Tibial nerve (tissue), 4 donors: ENCODE data around the gene TRPC3. TPM values are rescaled to one million over a fixed set of nuclear protein-coding genes. Genes with fewer than 3 reads are reported as not detected.

Experiments used
- DNase-seq, 2 donors: peaks; one replicate each; pipeline ENCODE4 v3.0.0-alpha.2; 2019; ENCODE audit warnings: low spot score in 2 of 2
- H3K27ac ChIP-seq, 4 donors: fragments of 200-600 bp; sonication (generic) in 3 of 4; one replicate each; pipeline ENCODE4 v1.5.1; 2017 to 2019; ENCODE audit warnings: mild to moderate bottlenecking in 1 of 4
- H3K27me3 ChIP-seq, 2 donors: fragments of 200-600 bp; sonication (generic) in 1 of 2; one replicate each; pipeline versions ENCODE4 v1.5.1 to v1.6.0; 2017 to 2019
- H3K36me3 ChIP-seq, 3 donors: fragments of 200-600 bp; sonication (generic); one replicate each; pipeline ENCODE4 v1.5.1; 2018 to 2019
- H3K4me1 ChIP-seq, 4 donors: fragments of 200-600 bp; sonication (generic) in 3 of 4; one replicate each; pipeline ENCODE4 v1.5.1; 2017 to 2019
- H3K4me3 ChIP-seq, 4 donors: fragments of 200-600 bp; sonication (generic) in 3 of 4; one replicate each; pipeline ENCODE4 v1.5.1; 2017 to 2019; ENCODE audit warnings: mild to moderate bottlenecking in 1 of 4, moderate library complexity in 1 of 4
- H3K9me3 ChIP-seq, 4 donors: fragments of 200-600 bp; sonication (generic) in 3 of 4; one replicate each; pipeline ENCODE4 v1.5.1; 2017 to 2019
- CTCF ChIP-seq, 5 experiments: fragments of 200-600 bp in 3 of 5; fragments of 450-650 bp in 2 of 5; sonication (generic) in 3 of 5; IDR thresholded peaks; one replicate each; pipeline ENCODE4 v1.5.1; 2016 to 2019; ENCODE audit warnings: antibody characterized with exemption in 5 of 5, mild to moderate bottlenecking in 3 of 5, moderate library complexity in 2 of 5
- EP300 ChIP-seq, 2 donors: sonication (generic); formaldehyde crosslinking; IDR thresholded peaks; one replicate each; pipeline ENCODE4 v1.6.1; 2017; ENCODE audit warnings: antibody characterized with exemption in 2 of 2, mild to moderate bottlenecking in 1 of 2
- POLR2A ChIP-seq, 2 donors: fragments of 450-650 bp; IDR thresholded peaks; one replicate each; pipeline ENCODE4 v1.6.1; 2017; ENCODE audit warnings: antibody characterized with exemption in 2 of 2, mild to moderate bottlenecking in 2 of 2, moderate library complexity in 2 of 2
- WGBS, 2 donors: methylation state at CpG; one replicate each; pipeline ENCODE4 v1.1.5; 2018; 5-methylcytosine and 5-hydroxymethylcytosine counted together
- total RNA-seq, 4 donors: library from RNA; depleted of rRNA; stranded (reverse); fragments of >200 nt; gene quantifications; one replicate each; pipeline ENCODE4 v1.1.0, GENCODE V29; 2016

TRPC3 gene
- total RNA-seq, 4 donors from 2014 or later, result 0.21 to 4.5 (median 2.0) TPM; not detected in 1

- Histone ChIP-seq H3K27ac (no peak overlapping the region), H3K27me3 (no peaks in the 10 kb centered on the region), H3K4me3 (no peak overlapping the region), H3K4me1 (peaks cover 0 to 9% (median 0%) of the 10 kb centered on the region in 4 donors), H3K9me3 (no peaks in the 10 kb centered on the region), H3K36me3 (no peaks in the 10 kb centered on the region)
- no peak for DNase-seq
- WGBS, 2 donors, result 48 to 55% methylated on average over 9 of the region's 9 CpGs
- TF ChIP-seq EP300 (IDR thresholded peaks at IDR 0.05) (no peak), POLR2A (IDR thresholded peaks at IDR 0.05) (no peak), CTCF (IDR thresholded peaks at IDR 0.05) (no peak)
These were observed 25.7 kb upstream of the TRPC3 start for GRCh38 chr4:121977251-121978171.

- Histone ChIP-seq H3K27me3 (no peaks in the 10 kb centered on the region), H3K4me1 (peaks cover 0 to 9% (median 0%) of the 10 kb centered on the region in 4 donors), H3K36me3 (no peaks in the 10 kb centered on the region), H3K27ac (no peak overlapping the region), H3K9me3 (no peaks in the 10 kb centered on the region), H3K4me3 (no peak overlapping the region)
- DNase-seq, result no peak
- TF ChIP-seq EP300 (IDR thresholded peaks at IDR 0.05) (no peak), POLR2A (IDR thresholded peaks at IDR 0.05) (no peak), CTCF (IDR thresholded peaks at IDR 0.05) (no peak)
- 77 to 80% methylated on average over 2 of the region's 2 CpGs for WGBS, 2 donors
These were observed 23.9 kb upstream of the TRPC3 start for GRCh38 chr4:121975784-121976183.

- 55 to 64% methylated on average over 4 of the region's 4 CpGs for WGBS, 2 donors
- no peak for DNase-seq
- TF ChIP-seq CTCF (IDR thresholded peaks at IDR 0.05) (no peak), POLR2A (IDR thresholded peaks at IDR 0.05) (no peak), EP300 (IDR thresholded peaks at IDR 0.05) (no peak)
- no peaks in the 10 kb centered on the region for H3K9me3 ChIP-seq
- H3K36me3 ChIP-seq, result no peaks in the 10 kb centered on the region
- no peaks in the 10 kb centered on the region for H3K27me3 ChIP-seq
- H3K4me3 ChIP-seq, result no peak overlapping the region
- peaks cover 0 to 9% (median 0%) of the 10 kb centered on the region in 4 donors for H3K4me1 ChIP-seq
- no peak overlapping the region for H3K27ac ChIP-seq
These were observed 22.0 kb upstream of the TRPC3 start for GRCh38 chr4:121973816-121974215.

- TF ChIP-seq CTCF (IDR thresholded peaks at IDR 0.05) (no peak), EP300 (IDR thresholded peaks at IDR 0.05) (no peak), POLR2A (IDR thresholded peaks at IDR 0.05) (no peak)
- H3K36me3 ChIP-seq, result no peaks in the 10 kb centered on the region
- WGBS, 2 donors, result 75 to 77% methylated on average over 1 of the region's 1 CpG
- no peaks in the 10 kb centered on the region for H3K27me3 ChIP-seq
- no peak for DNase-seq
- H3K27ac ChIP-seq, result no peak overlapping the region
- H3K4me1 ChIP-seq, result no peaks in the 10 kb centered on the region
- H3K9me3 ChIP-seq, result no peaks in the 10 kb centered on the region
- no peak overlapping the region for H3K4me3 ChIP-seq
These were observed 17.0 kb upstream of the TRPC3 start for GRCh38 chr4:121968859-121969258.

GRCh38 chr4:121964958-121965357, 13.1 kb upstream of the TRPC3 start:
- H3K36me3 ChIP-seq, result no peaks in the 10 kb centered on the region
- H3K27me3 ChIP-seq, result no peaks in the 10 kb centered on the region
- TF ChIP-seq POLR2A (IDR thresholded peaks at IDR 0.05) (no peak), CTCF (IDR thresholded peaks at IDR 0.05) (no peak), EP300 (IDR thresholded peaks at IDR 0.05) (no peak)
- H3K4me1 ChIP-seq, result no peaks in the 10 kb centered on the region
- 90 to 92% methylated on average over 1 of the region's 1 CpG for WGBS, 2 donors
- DNase-seq, result no peak
- no peak overlapping the region for H3K4me3 ChIP-seq
- H3K9me3 ChIP-seq, result no peaks in the 10 kb centered on the region
- no peak overlapping the region for H3K27ac ChIP-seq
